GM19328 (cell line): Measurements from ENCODE around the gene ADAM12.
"Not testable (repeated sequence)": the region's sequence is repeated elsewhere in the genome, so short reads cannot be mapped to it uniquely, and the experiment has no call there.

Experiments used
- ATAC-seq: cut with Tn5 transposase; IDR thresholded peaks from one replicate; pipeline ENCODE4 v1.9.1; 2021; ENCODE audit warnings: mild to moderate bottlenecking, moderate library complexity; ENCODE audit not compliant: unreplicated experiment

The ADAM12 gene

DNA sequence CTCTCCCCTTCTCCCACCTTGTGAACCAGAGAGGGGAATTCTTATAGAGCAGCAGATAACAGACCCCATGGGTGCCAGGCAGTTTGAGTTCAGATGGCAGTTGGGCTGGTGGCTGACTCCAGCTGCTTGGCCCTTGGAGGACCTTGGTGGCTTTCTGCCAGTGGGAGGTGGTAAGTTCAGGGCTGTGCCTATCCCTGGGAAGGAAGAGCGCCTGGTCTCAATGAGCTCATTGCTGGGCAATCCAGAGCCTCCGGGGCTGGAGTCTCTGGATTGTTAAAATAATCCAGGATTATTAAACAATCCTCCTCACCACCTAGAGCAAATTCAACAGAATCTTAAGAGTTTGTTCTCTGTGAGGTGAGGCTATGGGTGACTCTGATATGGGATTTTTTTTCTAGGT lies 386.7 kb downstream of the ADAM12 start:
- no peak for ATAC-seq

DNA sequence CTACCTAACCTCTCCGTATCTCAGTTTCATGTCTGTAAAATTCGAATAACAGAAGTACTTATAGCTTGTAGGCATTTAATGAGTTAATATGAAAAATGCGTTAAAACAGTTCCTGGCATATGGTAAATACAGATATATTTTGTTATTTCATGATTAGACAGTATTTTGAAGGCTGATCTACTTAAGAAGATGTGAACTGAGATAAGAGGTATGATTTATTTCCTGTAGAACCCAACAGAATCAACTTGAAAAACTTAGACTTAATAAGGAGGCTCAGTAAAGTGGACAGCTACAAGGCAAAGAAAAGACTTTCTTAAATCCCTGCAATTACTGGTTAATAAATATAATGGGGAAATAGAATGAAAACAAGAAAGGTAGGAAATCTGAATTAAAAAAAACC lies 388.6 kb downstream of the ADAM12 start:
- no peak for ATAC-seq

DNA sequence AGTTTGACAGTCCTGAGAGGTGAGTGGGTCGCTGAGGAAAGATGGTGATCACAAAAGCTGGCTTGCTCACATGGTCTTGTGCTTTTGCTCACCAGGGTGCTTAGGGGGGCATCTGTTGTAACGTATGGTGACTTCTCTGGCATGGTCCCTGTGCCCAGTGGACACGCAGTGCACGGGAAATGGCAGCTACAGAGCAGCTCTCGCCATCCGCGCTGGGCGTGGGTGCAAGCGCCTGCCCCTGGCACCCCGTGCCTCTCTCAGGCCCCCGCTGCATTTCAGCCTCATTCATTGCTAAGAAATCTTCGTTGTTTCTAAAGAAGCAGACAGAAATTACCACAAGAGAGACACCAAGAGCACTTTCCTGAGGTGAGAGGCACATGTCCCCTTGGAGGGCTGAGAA lies 390.7 kb downstream of the ADAM12 start:
- no peak for ATAC-seq

DNA sequence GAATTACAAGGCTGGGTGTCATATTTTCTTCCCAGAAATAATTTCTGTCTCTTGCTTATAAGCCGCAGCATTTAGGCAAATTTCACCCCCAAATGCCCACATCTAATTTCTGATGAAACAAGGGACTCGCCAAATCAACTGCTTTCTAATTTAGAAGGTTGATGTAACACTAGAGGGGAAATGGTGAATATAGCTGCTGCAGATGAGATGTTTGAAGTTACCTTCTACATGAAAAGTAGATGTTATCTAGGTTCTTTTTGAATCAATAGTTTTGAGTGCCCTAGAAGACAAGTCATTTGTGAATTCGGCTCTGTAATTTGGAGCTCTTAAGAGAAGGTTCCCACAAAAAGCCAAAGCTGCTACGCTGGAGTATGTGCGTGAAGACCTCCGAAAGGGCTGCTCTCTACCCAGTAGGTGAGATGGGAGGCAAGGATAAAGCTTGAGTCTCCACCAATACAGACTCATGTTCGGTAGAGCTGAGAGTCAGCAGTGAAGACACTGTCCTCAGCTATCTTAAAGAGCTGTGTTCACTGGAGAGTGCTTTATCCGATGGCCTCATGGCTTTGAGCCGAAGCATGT lies 392.5 kb downstream of the ADAM12 start:
- ATAC-seq, result no peak

DNA sequence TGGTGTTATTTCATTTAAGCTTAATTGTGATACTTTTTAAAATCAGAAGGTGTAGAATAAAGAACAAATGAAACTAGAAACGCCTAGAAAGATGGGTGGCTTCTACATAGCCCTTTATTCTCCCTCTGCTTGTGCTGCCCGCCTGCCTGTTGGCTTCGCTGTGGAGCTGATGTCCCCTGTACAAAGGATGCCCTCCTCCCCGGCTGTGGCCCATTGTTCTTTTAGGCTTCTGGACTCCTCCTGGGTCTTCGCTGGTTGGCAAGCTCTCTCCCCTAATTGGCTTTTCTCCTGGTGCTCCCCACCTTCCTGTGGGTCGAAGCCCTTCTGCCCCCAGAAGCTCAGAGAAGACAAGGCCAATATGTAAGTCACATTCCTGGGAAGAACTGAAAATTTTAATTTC lies 393.7 kb downstream of the ADAM12 start:
- ATAC-seq, result no peak

DNA sequence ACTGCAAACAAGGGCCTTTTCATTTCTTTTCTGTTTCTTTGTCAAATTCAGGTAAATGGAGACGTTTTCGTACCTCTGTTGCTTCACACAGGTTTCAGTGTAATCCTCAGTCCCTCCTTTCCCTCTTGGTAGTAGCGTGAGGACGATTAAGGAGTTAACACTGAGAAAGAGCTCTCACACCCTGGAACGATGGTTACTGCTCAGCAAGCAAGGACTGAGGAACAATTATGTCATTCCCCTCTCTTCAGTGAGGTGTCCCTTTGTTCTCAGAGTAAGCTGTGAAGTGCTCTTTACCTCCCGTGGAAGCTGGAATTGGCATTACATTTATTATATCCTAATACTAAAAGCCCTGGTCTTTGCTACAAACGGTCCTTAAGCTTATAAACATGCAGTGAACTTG lies 396.0 kb downstream of the ADAM12 start:
- ATAC-seq, result no peak

DNA sequence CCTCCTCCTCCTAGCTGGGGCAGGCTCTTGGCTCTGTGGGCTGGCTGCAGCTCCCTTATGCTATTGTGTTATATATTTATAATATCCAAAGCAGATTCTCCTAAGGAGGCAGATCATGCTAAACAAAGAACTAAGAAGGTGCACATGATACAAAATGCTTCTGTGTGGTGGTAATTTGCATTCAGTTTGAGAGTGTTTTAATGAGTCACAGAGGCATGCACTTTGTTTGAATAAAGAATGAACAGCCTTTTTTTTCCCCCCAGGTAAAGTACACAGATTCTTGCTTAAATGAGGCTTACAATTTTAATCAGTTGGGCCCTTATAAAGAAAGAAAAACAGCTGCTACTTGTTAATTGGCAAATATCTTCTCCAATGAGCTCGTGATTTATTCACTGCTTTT lies 396.9 kb downstream of the ADAM12 start:
- no peak for ATAC-seq

DNA sequence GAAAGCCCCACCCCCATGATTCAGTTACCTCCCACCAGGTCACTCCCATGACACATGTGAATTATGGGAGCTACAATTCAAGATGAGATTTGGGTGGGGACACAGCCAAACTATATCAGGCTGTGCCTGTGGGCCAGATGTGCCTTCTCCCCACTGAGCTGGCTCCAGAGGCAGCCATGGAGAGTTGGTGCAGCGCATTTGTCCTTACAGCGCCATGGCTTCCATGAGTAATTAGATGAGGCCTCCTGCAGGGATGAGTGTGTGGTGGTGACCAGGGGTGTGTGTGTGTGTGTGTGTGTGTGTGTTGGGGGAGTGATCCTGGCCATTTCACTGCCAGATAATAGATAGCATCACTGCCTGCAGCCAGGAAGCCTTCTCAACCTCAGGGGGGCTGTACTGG lies 397.3 kb downstream of the ADAM12 start:
- no peak for ATAC-seq

DNA sequence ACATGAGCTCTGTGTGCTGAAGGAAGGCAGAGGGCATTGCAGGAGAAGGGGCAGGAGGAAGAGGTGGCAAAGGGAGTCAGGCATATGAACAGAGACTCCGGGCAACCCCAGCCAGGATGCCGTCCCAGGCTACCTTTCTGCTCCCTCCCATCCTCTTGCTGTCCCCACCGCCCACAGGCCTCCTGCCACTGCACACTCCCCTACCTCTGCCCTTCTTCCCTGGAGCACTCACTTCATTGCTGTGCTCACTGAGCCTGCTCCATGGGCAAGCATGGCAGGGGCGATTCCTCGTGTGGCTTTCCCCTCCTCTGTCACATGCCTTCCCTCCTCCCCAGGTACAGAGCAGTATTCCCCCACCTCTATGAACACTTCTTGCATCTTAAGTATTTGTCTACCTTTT lies 398.5 kb downstream of the ADAM12 start:
- no peak for ATAC-seq

DNA sequence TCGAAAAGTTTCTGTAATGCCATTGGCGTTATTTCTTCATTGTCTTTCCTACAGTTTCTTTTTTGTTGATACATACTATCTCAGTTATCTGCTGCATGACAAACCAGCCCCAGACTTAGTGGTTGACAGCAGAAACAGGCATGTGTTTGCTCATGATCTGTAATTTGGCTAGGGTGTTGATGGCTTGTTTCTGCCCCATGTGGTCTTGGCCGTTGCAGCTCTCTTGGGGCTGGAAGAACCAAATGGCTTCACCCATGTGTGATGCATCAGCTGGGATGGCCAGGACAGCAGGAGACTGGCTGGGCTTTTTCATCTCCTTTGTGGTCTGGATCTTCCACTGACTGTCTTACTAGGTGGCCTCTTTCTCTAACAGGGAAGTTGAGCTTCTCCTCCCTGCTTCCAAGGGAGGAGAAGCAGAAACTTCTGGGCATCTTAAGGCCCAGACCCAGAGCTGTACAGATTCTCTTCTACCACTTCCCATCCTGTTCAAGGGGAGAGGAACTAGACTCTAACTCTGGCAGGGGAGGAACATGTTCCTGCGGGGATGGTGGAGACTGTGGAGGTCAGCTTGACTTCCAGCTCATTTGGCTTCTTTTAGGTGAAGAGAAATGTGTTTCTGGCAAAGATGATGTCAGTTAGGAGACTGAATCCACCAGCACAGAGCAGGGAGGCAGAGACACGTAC lies 402.6 kb downstream of the ADAM12 start:
- no peak for ATAC-seq

DNA sequence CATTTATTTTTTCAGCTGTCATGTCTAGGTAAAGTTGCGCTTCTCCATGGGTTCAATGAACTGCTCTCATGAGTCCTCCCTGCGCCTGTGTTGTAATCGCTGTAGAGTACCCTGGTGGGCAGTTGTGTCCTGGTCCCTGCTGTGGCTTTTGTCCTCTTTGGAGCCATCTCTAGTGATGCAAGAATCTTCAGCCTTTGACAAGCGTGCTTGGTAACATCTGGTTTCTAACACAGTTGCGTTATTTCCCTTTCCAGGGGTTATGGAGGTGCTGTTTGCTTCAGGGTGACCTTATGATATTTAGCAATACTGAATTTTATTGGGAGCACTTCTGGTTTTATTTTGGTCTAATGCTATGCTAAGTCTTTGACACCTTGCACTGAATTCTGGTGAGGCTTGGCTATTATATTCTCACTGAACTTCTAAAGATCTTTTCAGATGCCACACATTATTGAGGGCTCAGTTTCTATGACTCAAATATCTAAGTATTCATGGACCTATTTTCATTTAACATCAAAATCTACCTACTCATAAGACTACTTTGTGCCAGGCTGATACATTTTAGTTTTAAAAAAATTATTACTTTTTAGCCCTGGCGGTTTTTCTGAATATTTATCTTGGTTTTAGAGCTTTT lies 403.3 kb downstream of the ADAM12 start:
- no peak for ATAC-seq

DNA sequence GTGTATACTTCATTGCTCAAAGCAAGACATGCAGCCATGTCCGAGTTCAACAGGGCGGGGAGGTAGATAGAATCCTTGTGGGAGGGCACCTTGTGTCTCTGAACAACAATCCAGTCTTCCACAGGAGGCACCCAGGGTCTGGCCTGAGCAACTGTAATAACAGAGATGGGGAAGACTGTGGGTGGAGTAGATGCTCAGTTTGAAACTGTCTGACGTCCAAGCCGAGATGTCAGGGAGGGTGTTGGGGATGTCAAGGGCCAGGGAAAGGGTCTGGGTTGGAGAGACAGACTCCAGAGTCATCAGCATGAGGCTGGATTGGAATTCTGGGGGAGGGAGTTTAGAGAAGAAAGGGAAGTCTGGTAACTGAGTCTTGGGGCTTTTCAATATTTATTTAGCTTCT lies 403.9 kb downstream of the ADAM12 start:
- ATAC-seq, result no peak

DNA sequence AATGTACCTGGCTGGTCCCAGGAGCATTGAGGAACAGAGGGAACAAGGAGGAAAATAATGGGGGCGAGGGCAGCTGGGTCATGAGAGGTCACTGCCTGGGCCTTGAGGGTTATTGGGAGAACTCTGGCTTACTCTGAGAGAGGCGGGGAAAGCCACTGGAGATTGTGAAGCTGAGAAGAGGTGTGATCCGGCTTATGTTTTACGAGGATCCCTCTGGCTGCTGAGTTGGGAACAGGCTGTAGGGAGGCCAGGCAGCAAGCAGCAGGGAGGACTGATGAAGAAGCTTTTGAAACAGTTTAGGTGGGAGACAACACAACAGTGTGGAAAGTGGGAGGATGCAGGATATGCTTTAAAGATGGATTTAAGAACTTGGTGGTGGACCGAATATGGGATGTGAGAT lies 404.6 kb downstream of the ADAM12 start:
- no peak for ATAC-seq

DNA sequence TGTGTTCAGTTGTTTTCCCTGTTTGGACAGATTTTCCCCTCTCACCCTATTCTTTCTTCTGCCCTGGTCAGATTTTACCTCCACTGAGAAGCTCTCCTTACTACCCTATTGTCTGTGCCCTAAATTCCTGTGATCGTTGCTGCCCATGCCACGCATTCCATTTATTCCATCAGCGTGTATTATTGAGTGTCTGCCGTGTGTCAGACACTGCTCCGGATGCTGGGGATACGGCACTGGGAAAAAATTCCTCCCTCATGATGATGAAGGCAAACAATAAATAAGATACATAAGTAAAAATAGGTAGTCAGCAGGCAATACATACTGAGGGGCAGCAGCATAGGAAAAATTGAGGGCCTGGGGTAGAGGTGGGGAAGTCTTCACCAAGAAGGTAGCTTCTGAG lies 405.1 kb downstream of the ADAM12 start:
- ATAC-seq, result no peak

DNA sequence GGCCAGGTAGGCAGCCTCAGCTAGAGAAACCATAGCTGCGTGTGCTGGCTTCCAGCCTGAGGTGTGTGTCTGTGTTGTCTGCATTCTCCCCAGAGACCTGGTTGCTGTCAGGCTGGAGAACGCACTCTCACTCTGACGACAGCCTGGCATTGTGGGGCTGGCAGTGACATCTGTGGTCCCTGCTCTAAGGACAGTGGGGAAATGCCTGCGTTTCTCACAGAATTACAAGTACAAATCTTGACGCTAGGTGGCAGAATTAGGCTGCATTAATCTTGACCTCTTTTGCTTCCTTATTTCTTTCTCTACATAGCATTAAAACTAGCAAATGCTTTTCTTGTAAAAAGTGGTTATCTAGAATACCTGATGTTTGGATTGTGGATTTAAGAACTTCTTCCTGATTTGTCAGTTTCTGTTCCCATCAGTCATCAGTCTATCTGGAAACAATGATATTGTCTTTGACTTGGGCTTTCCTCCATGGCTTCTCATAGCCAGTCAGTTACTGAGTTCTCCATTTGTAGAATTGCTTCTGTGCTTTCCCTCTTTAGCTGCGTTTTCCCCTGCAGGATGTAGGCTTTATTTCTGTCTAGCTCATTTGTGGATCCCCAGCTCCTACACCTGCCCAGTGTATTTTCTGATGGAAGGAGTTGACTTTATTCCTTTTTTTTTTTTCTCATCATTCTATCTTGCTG lies 405.9 kb downstream of the ADAM12 start:
- ATAC-seq, result peak; percentile 65

DNA sequence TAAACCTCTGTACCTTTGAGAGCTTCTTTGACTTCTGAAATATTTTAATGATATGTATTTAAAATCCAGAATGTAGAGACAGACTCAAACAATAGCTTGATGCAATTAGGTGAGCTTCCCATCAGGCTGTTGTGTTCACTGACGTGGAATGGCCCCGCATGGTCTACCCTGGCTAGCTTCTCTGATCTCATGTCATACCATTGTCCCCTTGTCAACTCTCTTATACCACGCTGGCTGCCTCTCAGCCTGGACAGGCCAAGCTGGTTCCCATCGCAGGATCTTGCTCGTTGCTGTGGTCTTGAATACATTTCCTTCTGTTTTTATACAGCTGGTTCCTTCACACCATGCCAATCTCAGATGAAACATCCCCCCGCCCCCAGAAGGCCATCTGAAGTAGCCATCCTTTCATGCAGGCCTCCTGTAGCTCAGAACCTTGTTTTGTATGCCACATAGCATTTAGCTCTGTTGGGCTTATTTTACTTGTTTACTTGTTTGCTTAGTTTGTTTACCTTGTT lies 407.7 kb downstream of the ADAM12 start:
- ATAC-seq, result no peak

DNA sequence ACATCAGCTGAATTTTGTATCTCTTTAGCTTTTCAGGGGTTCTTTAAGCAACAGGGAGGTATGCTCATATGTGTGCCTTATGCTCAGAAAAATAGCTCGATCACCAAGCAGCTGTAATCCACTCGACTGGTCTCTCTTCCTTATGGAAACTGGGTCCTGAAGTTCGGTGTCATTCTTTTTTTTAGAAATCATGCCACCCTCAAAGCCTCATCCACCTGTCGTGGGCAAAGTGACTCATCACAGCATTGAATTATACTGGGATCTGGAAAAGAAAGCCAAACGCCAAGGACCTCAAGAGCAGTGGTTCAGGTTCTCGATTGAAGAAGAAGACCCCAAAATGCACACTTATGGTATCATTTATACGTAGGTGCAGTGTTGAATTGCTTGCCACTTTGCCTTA lies 408.3 kb downstream of the ADAM12 start:
- ATAC-seq, result no peak

DNA sequence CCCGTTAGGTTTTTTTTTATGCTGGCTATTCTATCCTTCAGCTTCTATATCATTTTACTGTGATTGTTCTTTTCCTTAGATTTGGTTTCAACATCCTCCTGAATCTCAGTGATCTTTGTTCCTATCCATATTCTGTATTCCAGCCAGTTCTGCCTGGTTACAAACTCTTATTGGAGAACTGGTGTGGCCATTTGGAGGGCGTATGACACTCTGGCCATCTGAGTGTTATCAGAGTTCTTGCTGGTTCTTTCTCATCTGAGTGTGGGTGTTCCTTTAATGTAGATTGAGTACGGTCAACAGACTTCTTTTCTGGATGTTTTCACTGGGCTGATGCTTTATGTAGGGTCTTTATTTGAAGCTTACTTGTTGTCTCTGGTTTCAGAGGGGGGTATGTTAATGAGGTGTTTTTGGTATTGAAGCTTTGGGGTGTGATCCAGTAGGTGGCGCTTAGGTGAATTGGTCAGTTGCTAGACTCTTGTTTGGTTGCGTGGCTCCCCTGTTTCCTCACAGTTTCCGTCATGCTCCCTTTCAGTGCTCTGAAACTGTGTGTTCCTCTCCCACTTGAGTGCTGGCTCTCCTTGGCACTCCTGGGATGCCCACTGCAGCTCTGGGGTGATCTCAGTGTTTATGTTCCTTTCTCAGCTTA lies 411.2 kb downstream of the ADAM12 start:
- no peak for ATAC-seq

DNA sequence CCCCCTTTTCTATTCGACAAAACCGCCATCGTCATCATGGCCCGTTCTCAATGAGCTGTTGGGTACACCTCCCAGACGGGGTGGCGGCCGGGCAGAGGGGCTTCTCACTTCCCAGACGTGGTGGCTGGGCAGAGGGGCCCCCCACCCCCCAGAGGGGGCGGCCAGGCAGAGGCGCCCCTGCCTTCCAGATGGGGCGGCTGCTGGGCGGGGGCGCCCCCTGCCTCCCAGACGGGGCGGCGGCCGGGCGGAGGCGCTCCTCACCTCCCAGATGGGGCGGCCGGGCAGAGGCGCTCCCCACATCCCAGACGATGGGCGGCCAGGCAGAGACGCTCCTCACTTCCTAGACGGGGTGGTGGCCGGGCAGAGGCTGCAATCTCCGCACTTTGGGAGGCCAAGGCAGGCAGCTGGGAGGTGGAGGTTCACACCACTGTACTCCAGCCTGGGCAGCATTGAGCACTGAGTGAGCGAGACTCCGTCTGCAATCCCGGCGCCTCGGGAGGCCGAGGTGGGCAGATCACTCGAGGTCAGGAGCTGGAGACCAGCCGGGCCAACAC lies 418.1 kb downstream of the ADAM12 start:
- ATAC-seq, result not testable (repeated sequence)

DNA sequence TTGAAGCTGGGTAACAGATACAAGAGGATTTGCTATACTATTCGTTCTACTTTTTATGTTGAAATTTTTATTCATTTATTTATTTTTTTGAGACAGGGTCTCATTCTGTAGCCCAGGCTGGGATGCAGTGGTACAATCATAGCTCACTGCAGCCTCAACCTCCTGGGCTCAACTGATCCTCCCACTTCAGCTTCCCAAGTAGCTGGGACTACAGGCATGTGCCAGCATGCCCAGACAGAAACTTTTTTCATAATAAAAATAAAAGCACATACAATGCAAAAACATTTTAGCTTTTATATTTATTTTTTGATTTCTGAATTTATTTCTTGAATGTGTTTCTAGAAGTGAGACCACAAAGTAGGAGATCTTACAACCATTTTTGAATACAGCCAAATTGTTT lies 420.7 kb downstream of the ADAM12 start:
- ATAC-seq, result no peak

DNA sequence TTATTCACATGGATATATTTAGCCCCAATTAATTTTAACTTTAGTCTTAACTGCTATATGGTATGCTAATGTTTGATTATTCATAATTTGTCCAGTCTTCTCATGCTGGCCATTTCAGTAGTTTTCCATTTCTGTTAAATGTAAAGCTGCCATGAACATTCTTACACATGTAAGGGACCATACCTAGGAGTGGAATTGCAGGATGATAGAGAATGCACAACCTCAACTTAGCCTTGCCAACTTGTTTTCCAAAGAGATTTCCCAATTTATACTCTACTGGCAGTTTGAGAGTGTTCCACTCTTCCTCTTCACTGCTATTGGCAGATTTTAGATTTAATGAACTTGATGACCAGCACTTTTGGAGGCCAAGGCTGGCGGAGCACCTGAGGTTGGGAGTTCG lies 423.7 kb downstream of the ADAM12 start:
- ATAC-seq, result no peak
